ENCODE measurements around the gene FBN1. TPM values are rescaled to one million over a fixed set of nuclear protein-coding genes. Genes with fewer than 3 reads are reported as not detected.

The FBN1 gene
- total RNA-seq, 1 donor from 2014 or later = 18.8 TPM

- DNase-seq (ENCODE audit: low spot score in 2 of 2) (no peak), FAIRE-seq (no peak)
Measured at GRCh38 chr15:48415036-48415886, 230.2 kb downstream of the FBN1 start.

GRCh38 chr15:48414015-48414414 lies 231.5 kb downstream of the FBN1 start:
- no peak for FAIRE-seq
- DNase-seq (ENCODE audit: low spot score in 2 of 2) = no peak

GRCh38 chr15:48413304-48413703 lies 232.2 kb downstream of the FBN1 start:
- DNase-seq (ENCODE audit: low spot score in 2 of 2) (no peak), FAIRE-seq (no peak)

GRCh38 chr15:48411971-48412591 lies 233.4 kb downstream of the FBN1 start:
- no peak for DNase-seq (ENCODE audit: low spot score in 2 of 2)
- no peak for FAIRE-seq

GRCh38 chr15:48409623-48410022 lies 235.9 kb downstream of the FBN1 start:
- FAIRE-seq (no peak), DNase-seq (ENCODE audit: low spot score in 2 of 2) (no peak)

- no peak for DNase-seq (ENCODE audit: low spot score in 2 of 2)
- FAIRE-seq = no peak
Measured at GRCh38 chr15:48408327-48408726, 237.2 kb downstream of the FBN1 start.

- FAIRE-seq (peak; percentile 24), DNase-seq (ENCODE audit: low spot score in 2 of 2) (no peak)
Measured at GRCh38 chr15:48407646-48408045, 237.9 kb downstream of the FBN1 start.

GRCh38 chr15:48406911-48407310 lies 238.6 kb downstream of the FBN1 start:
- DNase-seq (ENCODE audit: low spot score in 2 of 2) (no peak), FAIRE-seq (no peak)

- FAIRE-seq (no peak), DNase-seq (ENCODE audit: low spot score in 2 of 2) (no peak)
Measured at GRCh38 chr15:48406266-48406891, 239.1 kb downstream of the FBN1 start.

GRCh38 chr15:48402427-48403177 lies 242.9 kb downstream of the FBN1 start:
- DNase-seq (ENCODE audit: low spot score in 2 of 2) (no peak), FAIRE-seq (no peak)

- FAIRE-seq = no peak
- no peak for DNase-seq (ENCODE audit: low spot score in 2 of 2)
Measured at GRCh38 chr15:48400086-48400485, 245.4 kb downstream of the FBN1 start.

GRCh38 chr15:48397841-48398240 lies 247.7 kb downstream of the FBN1 start:
- DNase-seq (ENCODE audit: low spot score in 2 of 2) (no peak), FAIRE-seq (no peak)

- FAIRE-seq = no peak
- no peak for DNase-seq (ENCODE audit: low spot score in 2 of 2)
Measured at GRCh38 chr15:48396020-48396419, 249.5 kb downstream of the FBN1 start.

- FAIRE-seq (no peak), DNase-seq (ENCODE audit: low spot score in 2 of 2) (peak in 1 of 2 donors; percentile 14)
Measured at GRCh38 chr15:48395521-48396011, 249.9 kb downstream of the FBN1 start.

- DNase-seq (ENCODE audit: low spot score in 2 of 2) (no peak), FAIRE-seq (no peak)
Measured at GRCh38 chr15:48394970-48395369, 250.5 kb downstream of the FBN1 start.

- FAIRE-seq (no peak), DNase-seq (ENCODE audit: low spot score in 2 of 2) (no peak)
Measured at GRCh38 chr15:48393645-48394506, 251.6 kb downstream of the FBN1 start.

GRCh38 chr15:48392356-48392755 lies 253.2 kb downstream of the FBN1 start:
- no peak for FAIRE-seq
- no peak for DNase-seq (ENCODE audit: low spot score in 2 of 2)

GRCh38 chr15:48391950-48392349 lies 253.6 kb downstream of the FBN1 start:
- DNase-seq (ENCODE audit: low spot score in 2 of 2) = no peak
- FAIRE-seq = no peak

- FAIRE-seq (no peak), DNase-seq (ENCODE audit: low spot score in 2 of 2) (no peak)
Measured at GRCh38 chr15:48389691-48390143, 255.8 kb downstream of the FBN1 start.

GRCh38 chr15:48388910-48389309 lies 256.6 kb downstream of the FBN1 start:
- no peak for DNase-seq (ENCODE audit: low spot score in 2 of 2)
- FAIRE-seq = no peak
